Measurements from ENCODE around the gene FRRS1.
A peak's percentile ranks its signal among the peaks of the same experiment; 100 is the strongest.

The FRRS1 gene

GRCh38 chr1:99674115-99675064, 92.0 kb downstream of the FRRS1 start:
- TF ChIP-seq OSR2 (tag by site-specific recombination; IDR thresholded peaks at IDR 0.05) = peak; percentile 26; the same call in 1 of the 2 replicates
- peak; percentile 55; the same call in 1 of the 2 replicates for TF ChIP-seq PRDM6 (tag by site-specific recombination; IDR thresholded peaks at IDR 0.05)
- peak; percentile 62 for TF ChIP-seq WT1 (tag by site-specific recombination; IDR thresholded peaks at IDR 0.05)
- TF ChIP-seq TCF7L2 (IDR thresholded peaks at IDR 0.05; ENCODE audit: borderline replicate concordance, low read depth, low read length) = peak; percentile 31
- no peak for TF ChIP-seq KLF8 (tag by site-specific recombination; IDR thresholded peaks at IDR 0.05)
- peak; percentile 77 for TF ChIP-seq FEZF1 (tag by site-specific recombination; IDR thresholded peaks at IDR 0.05)
- H3K36me3 ChIP-seq (ENCODE audit: control insufficient read depth in 2 of 2, insufficient read depth in 1 of 2, low read length in 2 of 2) = no peaks in the 10 kb centered on the region
- ChIA-PET POLR2A (no interaction called here), CTCF (interaction anchor here (2.0 to 2.1 kb wide), 2 partner anchors 8 to 11 kb away, joined by 5 to 6 read pairs; no protein-coding TSS in a partner anchor)
- no peak overlapping the region for H3K27ac ChIP-seq (ENCODE audit: extremely low read depth, low read depth, low read length)
- no peak overlapping the region for H3K4me3 ChIP-seq (ENCODE audit: low read depth, low read length)
- H3K4me1 ChIP-seq (ENCODE audit: control insufficient read depth, insufficient read depth, low read length) = peaks cover 8% of the 10 kb centered on the region; the same call in 1 of the 2 replicates
- H3K9me3 ChIP-seq (ENCODE audit: control insufficient read depth, insufficient read depth, low read depth, low read length) = no peaks in the 10 kb centered on the region

GRCh38 chr1:99673315-99673714, 93.1 kb downstream of the FRRS1 start:
- CTCF ChIA-PET = interaction anchor here (2.0 to 2.1 kb wide), 2 partner anchors 9 to 12 kb away, joined by 5 to 6 read pairs; no protein-coding TSS in a partner anchor

More at GRCh38 chr1:99673315-99673714, 93.1 kb downstream of the FRRS1 start:
- peaks cover 8% of the 10 kb centered on the region; the same call in 1 of the 2 replicates for H3K4me1 ChIP-seq (ENCODE audit: control insufficient read depth, insufficient read depth, low read length)
- no peak overlapping the region for H3K4me3 ChIP-seq (ENCODE audit: low read depth, low read length)
- no peaks in the 10 kb centered on the region for H3K9me3 ChIP-seq (ENCODE audit: control insufficient read depth, insufficient read depth, low read depth, low read length)
- POLR2A ChIA-PET = no interaction called here
- H3K36me3 ChIP-seq (ENCODE audit: control insufficient read depth in 2 of 2, insufficient read depth in 1 of 2, low read length in 2 of 2) = no peaks in the 10 kb centered on the region
- no peak overlapping the region for H3K27ac ChIP-seq (ENCODE audit: extremely low read depth, low read depth, low read length)
- TF ChIP-seq ZNF18 (tag by site-specific recombination; IDR thresholded peaks at IDR 0.05) (no peak), ZNF311 (tag by site-specific recombination; IDR thresholded peaks at IDR 0.05; ENCODE audit: borderline replicate concordance) (no peak), ZNF561 (tag by site-specific recombination; IDR thresholded peaks at IDR 0.05; ENCODE audit: borderline replicate concordance) (no peak), GLIS1 (tag by site-specific recombination; IDR thresholded peaks at IDR 0.05) (no peak), ZNF394 (tag by site-specific recombination; IDR thresholded peaks at IDR 0.05; ENCODE audit: borderline replicate concordance) (no peak), BCL11B (tag by site-specific recombination; IDR thresholded peaks at IDR 0.05; ENCODE audit: low read depth) (no peak), ZNF571 (tag by site-specific recombination; IDR thresholded peaks at IDR 0.05) (no peak), ZNF274 (IDR thresholded peaks at IDR 0.05; ENCODE audit: low read length) (no peak), ZNF274 (tag by site-specific recombination; IDR thresholded peaks at IDR 0.05; ENCODE audit: borderline replicate concordance) (no peak), ZNF639 (tag by site-specific recombination; IDR thresholded peaks at IDR 0.05) (no peak), ZNF335 (tag by site-specific recombination; conservative IDR thresholded peaks at IDR 0.05) (no peak), ZNF768 (tag by site-specific recombination; IDR thresholded peaks at IDR 0.05) (no peak), KLF7 (tag by site-specific recombination; IDR thresholded peaks at IDR 0.05; ENCODE audit: borderline replicate concordance) (no peak), ZNF266 (tag by site-specific recombination; IDR thresholded peaks at IDR 0.05; ENCODE audit: low read depth) (no peak), REPIN1 (tag by site-specific recombination; IDR thresholded peaks at IDR 0.05; ENCODE audit: low read depth) (no peak), ZNF596 (tag by site-specific recombination; IDR thresholded peaks at IDR 0.05) (no peak), ZNF155 (tag by site-specific recombination; IDR thresholded peaks at IDR 0.05) (no peak), FEZF1 (tag by site-specific recombination; IDR thresholded peaks at IDR 0.05) (no peak), ZNF132 (tag by site-specific recombination; IDR thresholded peaks at IDR 0.05; ENCODE audit: borderline replicate concordance) (no peak), ATF2 (tag by site-specific recombination; IDR thresholded peaks at IDR 0.05; ENCODE audit: low read depth) (no peak)

All from HEK293 (cell line).